ENCODE measurements around the gene KRTAP10-11. TPM values are rescaled to one million over a fixed set of nuclear protein-coding genes. Genes with fewer than 3 reads are reported as not detected.
"Not testable (repeated sequence)": the region's sequence is repeated elsewhere in the genome, so short reads cannot be mapped to it uniquely, and the experiment has no call there.

The KRTAP10-11 gene
- total and polyA plus RNA-seq, 12 donors = not detected

DNA sequence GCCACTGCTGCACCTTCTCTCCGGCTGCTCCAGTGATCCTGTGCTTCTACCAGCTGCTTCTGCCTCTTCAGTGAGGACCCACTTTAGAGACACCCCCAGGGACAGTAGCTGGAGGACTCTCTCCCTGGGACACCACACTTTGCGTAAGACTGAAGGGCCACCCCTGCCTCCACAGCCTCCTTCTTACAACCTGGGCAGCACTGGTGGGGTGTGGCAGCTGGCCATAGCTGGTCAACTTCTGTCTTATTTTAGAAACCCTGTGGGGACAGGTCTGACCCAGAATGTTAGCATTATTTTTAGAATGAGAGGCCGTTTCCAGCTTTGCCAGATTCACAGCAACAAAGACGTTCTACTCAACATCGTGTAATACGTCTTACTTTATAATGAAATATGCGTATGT, 20.5 kb upstream of the KRTAP10-11 start:
- no peaks in the 10 kb centered on the region for H3K36me3 ChIP-seq (replicated peaks in 1 of 2)
- H3K27ac ChIP-seq = no peak overlapping the region
- no peak overlapping the region for H3K4me3 ChIP-seq
- TF ChIP-seq, protein P1, sequence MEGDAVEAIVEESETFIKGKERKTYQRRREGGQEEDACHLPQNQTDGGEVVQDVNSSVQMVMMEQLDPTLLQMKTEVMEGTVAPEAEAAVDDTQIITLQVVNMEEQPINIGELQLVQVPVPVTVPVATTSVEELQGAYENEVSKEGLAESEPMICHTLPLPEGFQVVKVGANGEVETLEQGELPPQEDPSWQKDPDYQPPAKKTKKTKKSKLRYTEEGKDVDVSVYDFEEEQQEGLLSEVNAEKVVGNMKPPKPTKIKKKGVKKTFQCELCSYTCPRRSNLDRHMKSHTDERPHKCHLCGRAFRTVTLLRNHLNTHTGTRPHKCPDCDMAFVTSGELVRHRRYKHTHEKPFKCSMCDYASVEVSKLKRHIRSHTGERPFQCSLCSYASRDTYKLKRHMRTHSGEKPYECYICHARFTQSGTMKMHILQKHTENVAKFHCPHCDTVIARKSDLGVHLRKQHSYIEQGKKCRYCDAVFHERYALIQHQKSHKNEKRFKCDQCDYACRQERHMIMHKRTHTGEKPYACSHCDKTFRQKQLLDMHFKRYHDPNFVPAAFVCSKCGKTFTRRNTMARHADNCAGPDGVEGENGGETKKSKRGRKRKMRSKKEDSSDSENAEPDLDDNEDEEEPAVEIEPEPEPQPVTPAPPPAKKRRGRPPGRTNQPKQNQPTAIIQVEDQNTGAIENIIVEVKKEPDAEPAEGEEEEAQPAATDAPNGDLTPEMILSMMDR (IDR thresholded peaks at IDR 0.05) = no peak
- TF ChIP-seq POLR2A (IDR thresholded peaks at IDR 0.05) = no peak
- H3K9me3 ChIP-seq (replicated peaks in 1 of 3) = no peaks in the 10 kb centered on the region
- 82 to 90% (median 87%) methylated on average over 7 of the region's 7 CpGs for WGBS, 4 donors
- no peaks in the 10 kb centered on the region for H3K27me3 ChIP-seq
- no peaks in the 10 kb centered on the region for H3K4me1 ChIP-seq (replicated peaks in 1 of 2)
- intact Hi-C loops (cut with DNase I) = no loop called here
- no peak for DNase-seq

DNA sequence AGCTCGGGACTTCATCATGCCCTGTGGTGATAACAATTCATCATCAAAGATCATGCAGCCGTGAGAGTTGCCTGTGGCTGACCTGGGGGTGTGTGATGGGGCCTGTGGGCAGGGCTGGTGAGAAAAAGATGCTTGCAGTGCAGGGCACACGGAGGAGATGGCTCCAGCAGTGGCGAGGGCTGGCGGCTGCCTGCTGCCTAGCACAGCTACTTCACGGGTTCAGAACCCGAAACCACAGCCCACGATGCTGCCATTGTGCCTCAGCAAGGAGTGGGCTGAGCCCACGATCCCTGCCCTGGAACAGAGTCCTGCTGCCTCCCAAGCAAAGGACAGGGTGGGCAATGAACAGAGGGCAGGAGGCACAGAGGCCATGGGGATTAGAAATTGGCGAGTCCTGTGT, 20.0 kb upstream of the KRTAP10-11 start:
- no peak overlapping the region for H3K27ac ChIP-seq
- H3K4me3 ChIP-seq = no peak overlapping the region
- no peaks in the 10 kb centered on the region for H3K36me3 ChIP-seq (replicated peaks in 1 of 2)
- H3K9me3 ChIP-seq (replicated peaks in 1 of 3) = peaks cover 0 to under 1% (median 0%) of the 10 kb centered on the region in 3 donors
- TF ChIP-seq, protein P1 (IDR thresholded peaks at IDR 0.05) = no peak
- no peak for TF ChIP-seq POLR2A (IDR thresholded peaks at IDR 0.05)
- no peaks in the 10 kb centered on the region for H3K4me1 ChIP-seq (replicated peaks in 1 of 2)
- DNase-seq = no peak
- 67 to 73% (median 72%) methylated on average over 9 to 10 of the region's 10 CpGs for WGBS, 4 donors
- intact Hi-C loops (cut with DNase I) = no loop called here
- no peaks in the 10 kb centered on the region for H3K27me3 ChIP-seq

DNA sequence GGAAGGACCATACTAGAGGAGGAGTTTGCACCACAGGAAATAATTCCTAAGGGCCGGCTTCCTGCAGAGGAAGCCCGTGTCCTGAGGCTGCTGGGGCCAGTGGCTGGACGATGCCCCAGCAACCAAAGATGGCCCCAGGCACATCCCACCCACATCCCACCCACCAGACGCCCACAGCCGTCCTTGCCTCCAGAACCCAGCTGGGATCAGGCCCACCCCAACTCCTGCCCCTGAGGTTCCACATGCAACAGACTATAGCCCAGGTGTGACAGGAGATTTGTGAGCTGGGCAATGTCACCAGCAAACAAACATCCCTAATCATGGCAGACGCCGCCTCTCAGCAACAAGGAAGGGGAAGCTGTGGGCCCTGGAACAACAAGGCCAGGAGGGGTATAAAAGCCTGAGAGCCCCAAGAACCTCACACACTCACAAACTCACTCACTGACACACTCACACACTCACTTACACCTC, 19.5 kb upstream of the KRTAP10-11 start, which contains the start of gene KRTAP10-9:
Gene KRTAP10-9, plus strand, starts transcription at position 421 of the 471 bp plus-strand sequence. CDS start 79 bp downstream, outside the sequence.
- 43 to 52% methylated on average over 7 of the region's 7 CpGs; no CpG with 5 or more reads in 2 of the 4 donors for WGBS, 4 donors
- Histone ChIP-seq H3K36me3 (replicated peaks in 1 of 2) (no peaks in the 10 kb centered on the region), H3K9me3 (replicated peaks in 1 of 3) (peaks cover 0 to 5% (median 0%) of the 10 kb centered on the region in 3 donors), H3K27ac (no peak within 1 kb of the TSS), H3K27me3 (no peaks in the 10 kb centered on the region), H3K4me3 (no peak within 1 kb of the TSS), H3K4me1 (replicated peaks in 1 of 2) (no peaks in the 10 kb centered on the region)
- DNase-seq = no peak
- TF ChIP-seq, protein P1 (IDR thresholded peaks at IDR 0.05) = no peak
- TF ChIP-seq POLR2A (IDR thresholded peaks at IDR 0.05) = no peak
- intact Hi-C loops (cut with DNase I) = no loop called here

DNA sequence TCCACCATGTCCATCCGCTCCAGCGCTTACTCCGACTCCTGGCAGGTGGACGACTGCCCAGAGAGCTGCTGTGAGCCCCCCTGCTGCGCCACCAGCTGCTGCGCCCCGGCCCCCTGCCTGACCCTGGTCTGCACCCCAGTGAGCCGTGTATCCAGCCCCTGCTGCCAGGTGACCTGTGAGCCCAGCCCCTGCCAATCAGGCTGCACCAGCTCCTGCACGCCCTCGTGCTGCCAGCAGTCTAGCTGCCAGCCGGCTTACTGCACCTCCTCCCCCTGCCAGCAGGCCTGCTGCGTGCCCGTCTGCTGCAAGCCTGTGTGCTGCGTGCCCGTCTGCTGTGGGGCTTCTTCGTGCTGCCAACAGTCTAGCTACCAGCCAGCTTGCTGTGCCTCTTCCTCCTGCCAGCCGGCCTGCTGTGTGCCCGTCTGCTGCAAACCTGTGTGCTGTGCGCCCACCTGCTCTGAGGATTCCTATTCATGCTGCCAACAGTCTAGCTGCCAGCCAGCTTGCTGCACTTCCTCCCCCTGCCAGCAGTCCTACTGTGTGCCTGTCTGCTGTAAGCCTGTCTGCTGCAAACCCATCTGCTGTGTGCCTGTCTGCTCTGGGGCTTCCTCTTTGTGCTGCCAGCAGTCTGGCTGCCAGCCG, 18.9 kb upstream of the KRTAP10-11 start:
- not testable (repeated sequence) for DNase-seq; H3K9me3 ChIP-seq (replicated peaks in 1 of 3)
- 74 to 87% (median 80%) methylated on average over 5 to 18 of the region's 20 CpGs for WGBS, 4 donors

DNA sequence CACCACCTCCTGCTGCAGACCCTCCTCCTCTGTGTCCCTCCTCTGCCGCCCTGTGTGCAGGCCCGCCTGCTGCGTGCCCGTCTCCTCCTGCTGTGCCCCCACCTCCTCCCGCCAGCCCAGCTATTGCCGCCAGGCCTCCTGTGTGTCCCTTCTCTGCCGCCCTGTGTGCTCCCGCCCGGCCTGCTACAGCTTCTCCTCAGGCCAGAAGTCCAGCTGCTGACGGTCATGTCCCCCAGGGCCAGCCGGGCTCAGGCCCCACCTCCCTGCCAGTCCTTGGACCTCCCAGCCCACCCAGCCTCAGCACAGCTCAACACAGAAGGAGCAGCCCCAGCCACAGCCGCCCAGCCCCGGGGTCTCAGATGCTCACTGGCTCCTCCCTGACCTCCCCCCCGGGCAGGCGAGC, 18.4 kb upstream of the KRTAP10-11 start:
- H3K9me3 ChIP-seq (replicated peaks in 1 of 3); H3K27ac ChIP-seq; H3K4me3 ChIP-seq; H3K4me1 ChIP-seq (replicated peaks in 1 of 2); H3K27me3 ChIP-seq; intact Hi-C loops (cut with DNase I); DNase-seq; H3K36me3 ChIP-seq (replicated peaks in 1 of 2): not testable (repeated sequence)
- WGBS, 4 donors = 40 to 51% (median 41%) methylated on average over 10 to 15 of the region's 15 CpGs

More for the DNA sequence above, 18.9 kb upstream of the KRTAP10-11 start:
- H3K27me3 ChIP-seq; H3K4me1 ChIP-seq (replicated peaks in 1 of 2); H3K36me3 ChIP-seq (replicated peaks in 1 of 2); intact Hi-C loops (cut with DNase I); H3K4me3 ChIP-seq; H3K27ac ChIP-seq: not testable (repeated sequence)

Data from adrenal gland (tissue), 12 donors.